ENCODE measurements around the gene AUNIP.

GRCh38 chr1:25877155-25877554 lies 17.9 kb upstream of the AUNIP start:
- TF ChIP-seq CTCF (IDR thresholded peaks at IDR 0.05) (no peak), POLR2A (IDR thresholded peaks at IDR 0.05) (no peak)

Measured in lower leg skin (tissue), 3 donors.